A549 (cell line): ENCODE results near the gene SAPCD1.

Experiments used
- TF ChIP-seq, protein P1 (sequence below): fragments of >200 bp; sonication (Bioruptor Twin); formaldehyde crosslinking; IDR thresholded peaks from 3 replicates; pipeline ENCODE4 v1.5.1; 2016
- TF ChIP-seq, protein P2 (sequence below): IDR thresholded peaks from 2 replicates; pipeline ENCODE4 v1.6.1; 2012

DNA sequence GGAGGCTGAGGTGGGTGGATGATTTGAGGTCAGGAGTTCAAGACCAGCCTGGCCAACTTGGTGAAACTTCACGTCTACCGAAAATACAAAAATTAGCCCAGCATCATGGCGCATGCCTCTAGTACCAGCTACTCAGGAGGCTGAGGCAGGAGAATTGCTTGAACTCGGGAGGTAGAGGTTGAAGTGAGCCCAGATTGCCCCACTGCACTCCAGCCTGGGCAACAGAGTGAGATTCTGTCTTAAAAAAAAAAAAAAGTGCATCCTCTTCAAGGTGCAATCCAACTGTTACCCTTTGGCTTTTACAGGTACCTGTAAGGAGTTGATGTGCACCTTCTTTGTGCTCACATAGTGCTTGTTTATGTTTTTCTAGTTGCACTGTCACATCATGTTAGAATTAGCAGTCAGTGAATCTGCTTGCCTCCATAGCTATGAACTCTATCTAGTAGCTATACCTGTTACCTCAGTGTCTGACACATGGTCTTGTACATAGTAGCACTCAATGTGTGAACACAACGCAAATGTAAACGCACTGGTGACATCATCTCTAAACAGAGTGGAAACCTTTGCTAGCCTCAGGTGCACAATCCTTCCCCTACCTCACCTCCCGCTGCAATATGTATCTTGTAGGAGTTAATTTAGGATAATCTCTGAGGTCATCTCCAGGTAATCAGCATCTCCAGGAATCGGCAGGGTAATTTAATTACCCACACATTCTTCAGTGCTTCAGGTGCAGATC is 13.0 kb upstream of the SAPCD1 start:
- TF ChIP-seq, protein P1, sequence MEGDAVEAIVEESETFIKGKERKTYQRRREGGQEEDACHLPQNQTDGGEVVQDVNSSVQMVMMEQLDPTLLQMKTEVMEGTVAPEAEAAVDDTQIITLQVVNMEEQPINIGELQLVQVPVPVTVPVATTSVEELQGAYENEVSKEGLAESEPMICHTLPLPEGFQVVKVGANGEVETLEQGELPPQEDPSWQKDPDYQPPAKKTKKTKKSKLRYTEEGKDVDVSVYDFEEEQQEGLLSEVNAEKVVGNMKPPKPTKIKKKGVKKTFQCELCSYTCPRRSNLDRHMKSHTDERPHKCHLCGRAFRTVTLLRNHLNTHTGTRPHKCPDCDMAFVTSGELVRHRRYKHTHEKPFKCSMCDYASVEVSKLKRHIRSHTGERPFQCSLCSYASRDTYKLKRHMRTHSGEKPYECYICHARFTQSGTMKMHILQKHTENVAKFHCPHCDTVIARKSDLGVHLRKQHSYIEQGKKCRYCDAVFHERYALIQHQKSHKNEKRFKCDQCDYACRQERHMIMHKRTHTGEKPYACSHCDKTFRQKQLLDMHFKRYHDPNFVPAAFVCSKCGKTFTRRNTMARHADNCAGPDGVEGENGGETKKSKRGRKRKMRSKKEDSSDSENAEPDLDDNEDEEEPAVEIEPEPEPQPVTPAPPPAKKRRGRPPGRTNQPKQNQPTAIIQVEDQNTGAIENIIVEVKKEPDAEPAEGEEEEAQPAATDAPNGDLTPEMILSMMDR, result no peak
- TF ChIP-seq, protein P2, sequence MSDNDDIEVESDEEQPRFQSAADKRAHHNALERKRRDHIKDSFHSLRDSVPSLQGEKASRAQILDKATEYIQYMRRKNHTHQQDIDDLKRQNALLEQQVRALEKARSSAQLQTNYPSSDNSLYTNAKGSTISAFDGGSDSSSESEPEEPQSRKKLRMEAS, result no peak
